LNCaP clone FGC (cell line): ENCODE results near the gene ZEB2.

Experiments
- DNase-seq: peaks from one replicate; pipeline ENCODE4 v3.0.0-alpha.2; 2011; ENCODE audit warnings: low read depth
- H3K4me3 ChIP-seq: 2 replicates; pipeline ENCODE4 v1.5.1; 2011; ENCODE audit warnings: mild to moderate bottlenecking, low read depth, low read length, control low read depth
- TF ChIP-seq, protein P1 (sequence below): IDR thresholded peaks from 2 replicates; pipeline ENCODE4 v1.5.1; 2012; ENCODE audit warnings: mild to moderate bottlenecking; ENCODE audit not compliant: control insufficient read depth, insufficient read depth; ENCODE audit errors: extremely low read depth

Gene ZEB2

DNA sequence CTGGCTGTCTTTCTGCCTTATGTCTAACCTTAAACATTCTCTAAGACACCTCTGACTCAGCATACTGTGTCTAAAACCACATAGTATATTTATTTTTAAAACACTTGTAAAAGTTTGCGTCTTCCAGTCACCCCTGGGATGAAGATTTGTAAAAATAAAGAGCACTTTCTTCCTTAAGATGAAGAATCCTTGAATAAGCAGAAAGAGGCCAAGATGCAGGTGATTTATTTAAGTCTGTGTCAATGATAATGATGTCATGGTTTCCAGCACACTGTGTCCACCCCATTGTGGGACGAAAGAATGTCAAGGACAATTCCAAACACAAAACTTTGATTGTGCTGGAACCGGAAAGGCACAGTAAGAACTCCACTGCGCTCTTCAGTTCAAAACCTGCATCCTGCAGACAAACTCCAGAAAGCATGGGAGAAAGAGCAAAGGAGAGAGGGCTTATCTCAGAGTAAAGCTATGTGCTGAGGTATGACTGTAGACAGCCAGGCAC lies 92.9 kb downstream of the ZEB2 start:
- TF ChIP-seq, protein P1, sequence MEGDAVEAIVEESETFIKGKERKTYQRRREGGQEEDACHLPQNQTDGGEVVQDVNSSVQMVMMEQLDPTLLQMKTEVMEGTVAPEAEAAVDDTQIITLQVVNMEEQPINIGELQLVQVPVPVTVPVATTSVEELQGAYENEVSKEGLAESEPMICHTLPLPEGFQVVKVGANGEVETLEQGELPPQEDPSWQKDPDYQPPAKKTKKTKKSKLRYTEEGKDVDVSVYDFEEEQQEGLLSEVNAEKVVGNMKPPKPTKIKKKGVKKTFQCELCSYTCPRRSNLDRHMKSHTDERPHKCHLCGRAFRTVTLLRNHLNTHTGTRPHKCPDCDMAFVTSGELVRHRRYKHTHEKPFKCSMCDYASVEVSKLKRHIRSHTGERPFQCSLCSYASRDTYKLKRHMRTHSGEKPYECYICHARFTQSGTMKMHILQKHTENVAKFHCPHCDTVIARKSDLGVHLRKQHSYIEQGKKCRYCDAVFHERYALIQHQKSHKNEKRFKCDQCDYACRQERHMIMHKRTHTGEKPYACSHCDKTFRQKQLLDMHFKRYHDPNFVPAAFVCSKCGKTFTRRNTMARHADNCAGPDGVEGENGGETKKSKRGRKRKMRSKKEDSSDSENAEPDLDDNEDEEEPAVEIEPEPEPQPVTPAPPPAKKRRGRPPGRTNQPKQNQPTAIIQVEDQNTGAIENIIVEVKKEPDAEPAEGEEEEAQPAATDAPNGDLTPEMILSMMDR, result no peak
- H3K4me3 ChIP-seq, result no peak overlapping the region
- DNase-seq, result no peak

DNA sequence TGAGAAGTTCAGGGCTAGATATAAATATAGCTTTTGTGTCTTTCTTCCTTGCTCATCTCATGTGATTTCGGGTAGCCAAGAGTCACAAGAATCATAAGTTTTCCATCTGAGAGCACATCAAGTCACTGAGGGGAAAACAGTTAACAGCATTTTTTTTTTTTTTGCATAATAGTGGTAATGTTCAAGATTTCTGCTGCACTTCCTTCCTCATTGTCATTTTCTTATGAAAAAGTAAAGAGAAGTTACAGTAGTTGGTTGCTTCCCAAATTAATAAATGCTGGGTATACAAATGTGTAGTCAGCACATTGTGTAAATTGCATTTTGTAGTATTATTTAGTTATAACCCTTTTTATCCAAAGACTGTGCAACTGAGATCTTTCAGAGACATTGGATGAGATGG lies 93.6 kb downstream of the ZEB2 start:
- no peak for DNase-seq
- TF ChIP-seq, protein P1, result no peak
- no peak overlapping the region for H3K4me3 ChIP-seq

DNA sequence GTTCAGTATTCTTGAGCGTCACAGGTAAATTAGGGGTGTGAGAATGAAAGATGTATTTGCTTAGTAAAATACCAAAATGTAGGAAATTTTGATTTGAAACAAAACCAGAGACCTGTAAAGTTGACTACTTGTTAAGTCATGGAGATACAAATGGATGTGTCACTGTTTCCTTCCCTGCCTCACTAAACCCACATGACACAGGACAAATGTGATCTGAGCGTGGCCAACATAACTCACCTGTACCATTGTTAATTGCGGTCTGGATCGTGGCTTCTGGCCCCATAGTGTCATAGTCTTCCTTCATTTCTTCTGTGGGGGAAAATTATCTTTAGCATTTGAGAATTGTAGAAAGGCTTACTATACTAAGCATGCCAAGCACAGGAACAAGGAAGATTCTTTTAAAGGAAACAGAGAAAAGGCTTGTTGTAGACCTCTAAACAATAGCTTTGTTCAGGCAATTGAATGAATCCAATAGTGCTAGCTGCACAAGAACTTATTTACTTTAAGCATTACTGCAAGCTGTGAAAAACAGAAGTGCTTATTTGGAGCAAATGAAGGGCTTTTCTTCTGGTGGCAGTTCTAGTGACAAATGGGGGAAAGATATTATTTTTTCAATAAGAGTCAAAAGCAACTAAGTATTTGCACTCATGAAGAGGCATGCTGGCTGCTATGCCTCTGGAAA lies 95.2 kb downstream of the ZEB2 start:
- DNase-seq, result no peak
- TF ChIP-seq, protein P1, result no peak

DNA sequence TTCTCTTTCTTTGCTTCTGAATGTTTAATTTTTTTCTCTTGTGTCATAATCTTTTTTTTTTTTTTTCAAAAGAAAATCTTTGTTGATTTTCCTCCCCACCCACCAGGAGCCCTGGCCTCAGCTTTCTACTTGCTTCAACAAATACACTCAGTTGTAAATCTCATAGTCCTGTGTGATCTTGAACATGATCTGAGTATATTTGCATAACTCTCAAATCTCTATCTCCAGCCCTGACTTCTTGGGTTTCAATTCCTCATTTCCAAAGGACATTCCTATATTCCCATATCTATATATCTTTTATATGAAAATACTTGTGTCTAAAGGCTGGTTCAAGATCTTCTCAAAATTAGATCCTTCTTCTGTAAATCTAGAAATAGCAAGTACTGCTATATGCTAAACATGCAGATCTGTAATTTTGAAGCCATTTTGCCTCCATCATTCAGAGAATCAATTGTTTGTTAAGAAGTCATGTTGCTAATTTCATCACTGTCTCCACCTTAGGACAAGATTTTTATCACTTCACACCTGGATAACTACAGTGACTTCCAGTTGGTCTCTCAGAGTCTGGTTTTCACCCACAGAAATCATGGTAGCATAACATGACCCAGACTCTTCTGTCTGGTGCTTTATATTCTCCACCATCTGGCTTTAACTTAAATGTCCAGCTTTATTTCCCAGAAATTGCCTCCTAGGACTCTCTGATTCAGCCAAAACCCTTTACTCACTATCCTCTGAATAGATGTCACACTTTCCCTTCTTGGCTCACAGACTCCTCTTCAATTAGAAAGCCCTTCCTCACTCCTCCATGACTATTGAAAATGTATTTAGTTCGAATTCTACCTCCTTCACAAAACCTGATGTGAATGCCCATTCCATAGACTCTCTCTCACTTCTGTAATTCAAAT lies 98.1 kb downstream of the ZEB2 start:
- no peak for DNase-seq
- no peak overlapping the region for H3K4me3 ChIP-seq
- TF ChIP-seq, protein P1, result no peak

More for the DNA sequence above, 95.2 kb downstream of the ZEB2 start:
- no peak overlapping the region for H3K4me3 ChIP-seq

DNA sequence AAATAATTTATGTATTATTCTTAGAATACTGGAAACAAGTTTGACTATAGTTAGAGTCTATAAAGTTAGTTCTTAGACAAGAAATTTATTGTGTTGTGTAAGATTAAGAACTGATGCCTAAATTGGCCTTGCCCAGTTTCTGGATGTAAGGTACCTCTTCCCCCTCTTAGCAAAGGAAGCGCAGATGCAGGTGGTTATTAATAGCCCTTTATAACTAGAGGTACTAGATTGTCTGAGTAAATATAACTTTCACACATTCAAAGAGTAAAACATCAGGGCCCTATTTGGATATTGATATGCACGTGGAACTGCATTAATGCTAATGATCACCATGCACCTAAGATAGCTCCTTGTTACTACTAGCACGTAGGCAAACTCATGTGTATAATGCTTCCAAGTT lies 100.7 kb downstream of the ZEB2 start:
- TF ChIP-seq, protein P1, result no peak
- no peak overlapping the region for H3K4me3 ChIP-seq
- DNase-seq, result no peak

DNA sequence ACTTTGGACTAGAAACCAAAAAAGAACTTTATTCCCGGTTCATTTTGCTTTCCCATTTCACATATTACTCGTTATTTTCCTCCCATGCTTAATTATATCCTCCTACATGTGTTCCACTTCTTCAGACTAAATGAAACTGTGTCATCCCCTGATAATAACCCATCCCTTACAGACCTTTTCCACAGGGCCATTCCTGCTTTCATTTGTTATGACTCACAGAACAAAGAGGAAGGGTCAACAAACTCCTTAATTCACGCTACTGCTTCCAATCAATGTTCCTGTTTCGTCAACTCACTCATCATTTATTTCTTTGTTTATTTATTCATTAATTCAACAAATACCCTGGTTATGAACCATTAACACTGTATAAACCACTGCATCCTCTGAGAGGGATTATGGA lies 104.5 kb downstream of the ZEB2 start:
- H3K4me3 ChIP-seq, result no peak overlapping the region
- DNase-seq, result no peak
- TF ChIP-seq, protein P1, result no peak
